Activated CD8-positive, alpha-beta memory T cell treated with anti-CD3 and anti-CD28 coated beads for 48 hours (primary cell): ENCODE data around the gene FDXR.

ENCODE experiments used
- DNase-seq, 3 experiments: peaks; one replicate each; pipeline ENCODE4 v3.0.0-alpha.2; 2020; ENCODE audit warnings: low read depth in 2 of 3, low spot score in 2 of 3

The FDXR gene

DNA sequence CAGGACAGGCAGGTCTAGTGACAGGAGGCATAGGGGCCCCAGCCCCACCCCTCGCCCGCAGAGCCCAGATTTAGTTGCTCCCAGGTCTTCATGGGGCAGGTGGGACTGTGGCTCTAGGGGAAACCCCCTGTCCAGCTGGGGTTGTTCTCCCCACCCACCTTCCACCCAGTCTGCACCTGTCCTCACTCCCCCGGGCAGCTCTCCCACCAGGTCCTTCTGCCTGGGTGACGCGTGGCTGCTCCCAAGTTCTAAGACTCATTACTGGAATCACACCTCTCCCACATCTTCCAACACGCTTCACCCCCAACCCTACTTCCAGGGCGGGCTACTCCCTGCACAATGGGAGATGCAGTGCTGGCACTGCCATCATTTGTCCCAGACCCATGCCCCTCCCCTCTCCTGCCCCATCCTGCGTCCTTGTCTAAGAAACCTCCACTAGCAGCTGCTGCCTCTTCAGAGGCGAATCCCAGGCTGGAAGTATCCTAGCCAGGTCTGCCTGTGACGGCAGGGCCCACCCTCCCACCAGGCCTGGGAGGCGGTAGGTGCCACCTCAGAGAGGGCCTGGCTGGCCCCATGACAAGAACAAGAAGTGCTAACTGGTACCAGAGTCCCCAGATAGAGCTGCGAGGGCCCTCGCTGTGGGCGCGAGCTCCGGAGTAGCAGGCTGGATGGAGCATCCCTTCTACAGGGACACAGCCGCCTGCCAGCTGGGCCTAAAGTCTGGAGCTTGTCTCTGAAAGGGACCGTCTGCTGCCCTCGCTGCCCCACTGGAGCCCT is 35.9 kb downstream of the FDXR start:
- DNase-seq = no peak

GRCh38 chr17:74836191-74836590 is 36.6 kb downstream of the FDXR start:
- DNase-seq = no peak

GRCh38 chr17:74833501-74834377 is 39.1 kb downstream of the FDXR start:
- no peak for DNase-seq

- DNase-seq = no peak
These were observed 40.4 kb downstream of the FDXR start for GRCh38 chr17:74832421-74832820.

GRCh38 chr17:74831444-74832146 is 41.2 kb downstream of the FDXR start:
- no peak for DNase-seq

GRCh38 chr17:74830861-74831260 is 41.9 kb downstream of the FDXR start:
- no peak for DNase-seq

- no peak for DNase-seq
These were observed 45.0 kb downstream of the FDXR start for GRCh38 chr17:74827800-74828199.

- no peak for DNase-seq
These were observed 46.7 kb downstream of the FDXR start for GRCh38 chr17:74825952-74826719.

DNA sequence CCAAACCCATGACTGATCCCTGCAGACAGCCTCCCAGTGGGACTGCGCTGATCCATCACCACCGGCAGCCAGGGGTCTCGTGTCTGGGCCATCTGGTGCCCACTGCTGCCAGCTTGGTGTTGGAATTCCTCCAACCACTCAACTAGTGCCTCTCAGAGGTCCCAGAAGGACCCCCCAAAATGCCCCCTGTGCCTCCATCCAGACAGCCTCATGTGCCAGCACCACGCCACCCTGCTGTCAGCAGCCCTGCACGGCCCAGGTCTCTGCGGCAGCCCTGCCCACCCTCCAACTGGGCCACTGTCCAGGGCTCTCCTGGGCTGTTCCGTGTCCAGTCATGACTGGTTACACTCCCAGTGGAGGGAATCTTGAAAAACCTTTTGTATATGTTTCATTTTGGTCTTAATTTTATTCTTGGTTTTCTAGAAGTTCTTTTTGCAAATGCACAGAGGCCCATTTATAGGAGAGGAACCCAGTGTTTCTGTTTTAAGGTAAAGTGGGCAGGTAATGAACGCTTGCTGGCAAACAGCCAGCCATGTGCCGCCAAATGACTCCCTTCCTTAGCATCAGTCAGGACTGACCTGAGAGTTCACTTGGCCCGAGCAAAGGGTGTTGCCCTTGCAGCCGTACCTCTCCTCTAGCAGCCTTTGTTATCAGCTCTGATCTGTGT is 47.7 kb downstream of the FDXR start:
- DNase-seq = no peak

DNA sequence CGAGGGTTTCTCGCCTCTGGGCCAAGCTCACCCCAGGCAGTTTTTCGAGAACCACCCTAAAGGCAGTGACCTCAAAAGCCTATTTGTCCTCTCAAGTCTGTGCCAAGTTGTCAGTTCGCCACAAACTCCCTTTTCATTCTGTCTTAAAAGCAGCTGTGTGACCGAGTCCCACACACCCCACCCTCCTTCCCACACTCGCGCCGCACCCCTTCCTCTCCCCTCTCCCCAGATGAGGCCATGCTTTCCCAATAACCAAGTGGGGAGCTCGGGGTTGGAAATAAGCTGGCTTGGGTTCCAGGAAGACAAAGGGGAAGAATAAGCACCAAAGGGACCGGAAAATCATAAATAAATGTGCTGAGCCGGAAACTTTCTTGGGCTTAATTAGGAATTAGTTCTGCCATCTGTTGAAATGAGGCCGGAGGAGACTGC is 49.8 kb downstream of the FDXR start:
- DNase-seq = no peak

- DNase-seq = no peak
These were observed 50.4 kb downstream of the FDXR start for GRCh38 chr17:74822335-74822938.

- DNase-seq = no peak
These were observed 51.0 kb downstream of the FDXR start for GRCh38 chr17:74821655-74822334.

DNA sequence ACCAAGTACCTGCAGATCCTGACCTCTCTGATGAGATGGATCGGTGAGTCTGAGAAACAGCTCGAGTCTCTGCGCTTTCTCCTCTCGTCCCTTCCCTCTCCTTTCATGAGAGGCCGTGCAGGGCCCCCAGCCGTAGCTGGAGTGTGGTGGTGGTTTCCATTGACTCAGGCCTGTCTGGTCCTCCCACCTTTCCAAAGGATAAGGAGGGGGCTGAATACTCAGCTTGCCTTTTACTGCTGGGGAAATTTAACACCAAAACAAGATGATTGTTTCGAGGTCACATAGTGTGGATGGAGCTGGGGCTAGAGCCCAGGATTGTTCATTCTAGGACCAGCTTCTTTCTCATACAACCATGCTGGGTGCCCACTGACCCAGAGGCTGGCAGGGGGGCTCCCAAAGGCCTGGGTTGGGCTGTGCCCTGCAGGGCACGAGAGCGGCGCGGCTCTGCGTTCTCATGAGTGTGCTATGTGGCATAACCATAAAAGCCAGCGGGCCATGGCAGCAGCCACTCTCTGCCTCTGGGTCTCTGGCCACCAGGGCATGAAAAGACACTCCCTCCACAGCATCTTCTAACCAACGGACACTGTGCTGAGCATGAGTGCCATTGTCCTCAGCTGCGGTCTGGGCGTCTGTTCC is 52.9 kb downstream of the FDXR start:
- no peak for DNase-seq

DNA sequence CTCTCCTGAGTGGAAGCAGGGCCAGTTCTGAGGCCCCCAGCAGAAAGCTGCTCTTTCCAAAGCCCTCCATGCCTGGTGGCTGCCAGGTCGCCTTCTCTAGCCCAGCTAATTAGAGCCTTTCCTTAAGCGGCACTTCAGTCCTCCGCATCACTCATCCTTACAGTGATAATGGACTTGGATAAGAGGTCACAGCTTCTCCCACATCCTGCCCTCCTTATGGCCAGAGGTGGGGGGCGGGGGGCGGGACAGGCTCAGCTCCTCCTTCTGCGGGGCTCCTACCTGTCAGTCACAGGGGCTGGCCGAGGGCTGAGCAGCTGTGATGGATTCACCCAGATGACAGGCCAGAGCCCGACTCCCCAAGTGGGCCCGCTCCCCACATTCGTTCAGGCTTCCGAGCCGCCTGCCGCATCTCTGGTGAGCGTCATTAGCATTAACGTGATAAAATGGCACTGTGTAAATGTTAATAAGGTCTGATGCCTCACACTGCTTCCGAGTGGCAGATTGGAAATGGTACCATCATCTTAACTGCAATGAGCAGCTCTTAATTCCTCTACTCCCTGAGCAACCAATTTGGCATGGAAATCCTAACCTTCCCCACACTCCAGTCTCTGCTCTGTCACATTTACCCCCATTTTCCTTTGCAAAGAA is 54.4 kb downstream of the FDXR start:
- DNase-seq = no peak

GRCh38 chr17:74816905-74817620 is 55.7 kb downstream of the FDXR start:
- DNase-seq = no peak

GRCh38 chr17:74815550-74816370 is 57.0 kb downstream of the FDXR start:
- DNase-seq = no peak

DNA sequence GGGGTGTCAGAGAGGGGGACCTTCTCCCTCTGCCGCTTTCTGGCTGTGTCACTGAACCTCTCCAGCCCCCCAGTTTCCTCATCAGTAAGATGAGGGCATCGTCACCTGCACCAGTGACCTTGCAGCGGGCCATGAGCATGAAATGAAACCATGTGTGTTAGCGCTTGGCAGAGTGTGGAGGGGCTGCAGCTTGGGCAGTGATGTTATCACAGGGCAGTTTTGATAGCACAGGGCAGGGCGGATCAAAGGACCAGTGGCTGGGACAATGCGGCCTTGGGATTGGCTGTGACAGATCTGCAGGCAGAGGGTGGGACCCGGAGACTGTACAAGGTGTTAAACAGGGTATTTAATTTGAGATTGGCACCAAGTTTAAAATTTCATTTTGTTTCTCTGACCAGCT is 57.7 kb downstream of the FDXR start:
- no peak for DNase-seq
